BLaER1 treated with 17β-estradiol and CSF1 and Interleukin-3, amounts not matched to agents 10 nM and 100 nM (cell line): ENCODE data around the gene ATP13A2.

ENCODE experiments used
- H3K27ac ChIP-seq, 11 experiments: shearing (Covaris generic); formaldehyde crosslinking; 2 replicates each; pipeline ENCODE4 v1.8.1; 2022
- H3K27me3 ChIP-seq, 11 experiments: shearing (Covaris generic); formaldehyde crosslinking; 2 replicates each; pipeline ENCODE4 v1.8.1; 2022
- H3K36me3 ChIP-seq, 11 experiments: shearing (Covaris generic); formaldehyde crosslinking; 2 replicates each; pipeline ENCODE4 v1.8.1; 2022
- H3K4me1 ChIP-seq, 10 experiments: shearing (Covaris generic); formaldehyde crosslinking; 2 replicates each; pipeline ENCODE4 v1.8.1; 2022
- H3K4me2 ChIP-seq, 11 experiments: shearing (Covaris generic); formaldehyde crosslinking; 2 replicates each; pipeline ENCODE4 v1.8.1; 2022
- H3K4me3 ChIP-seq, 10 experiments: shearing (Covaris generic); formaldehyde crosslinking; 2 replicates each; pipeline ENCODE4 v1.8.1; 2022
- H3K9ac ChIP-seq, 11 experiments: shearing (Covaris generic); formaldehyde crosslinking; 2 replicates each; pipeline ENCODE4 v1.8.1; 2022
- H3K9me3 ChIP-seq, 11 experiments: shearing (Covaris generic); formaldehyde crosslinking; replicated peaks in 1 of 11; 2 replicates each; pipeline ENCODE4 v1.8.1; 2022
- H4K20me1 ChIP-seq, 11 experiments: shearing (Covaris generic); formaldehyde crosslinking; 2 replicates each; pipeline ENCODE4 v1.8.1; 2022
- Cebpa-rat ChIP-seq, 11 experiments: shearing (Covaris generic); IDR thresholded peaks; 2 replicates each; pipeline ENCODE4 v1.8.1; 2022

ATP13A2 gene

DNA sequence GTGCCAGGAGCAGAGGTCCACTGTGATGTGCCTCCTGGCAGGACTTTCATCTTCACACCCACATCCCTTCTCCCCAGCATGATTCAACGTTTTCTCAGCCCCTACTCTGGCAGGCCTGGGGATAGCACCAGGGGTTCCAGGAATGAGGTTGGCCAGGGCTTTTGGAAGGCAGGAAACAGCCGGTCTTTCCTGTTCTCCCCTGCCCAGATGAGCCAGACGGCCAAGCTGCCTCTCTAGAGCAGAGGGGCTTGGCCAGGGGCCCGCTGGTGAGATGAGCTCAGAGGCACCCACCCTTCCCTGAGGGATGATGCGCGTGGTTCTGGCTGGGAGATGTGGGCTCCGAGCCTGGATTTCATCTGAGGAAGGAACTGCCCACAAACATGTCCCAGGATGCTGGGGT is 27.0 kb downstream of the ATP13A2 start:
- Histone ChIP-seq H3K9ac (peak overlapping the region in 2 of 11 experiments; percentile 18 to 24; a peak in 1 of 22 replicates), H3K36me3 (peaks cover 14 to 49% (median 37%) of the 10 kb centered on the region in 11 experiments; a peak in 21 of 22 replicates), H4K20me1 (peaks cover 0 to 77% (median 0%) of the 10 kb centered on the region in 11 experiments; a peak in 7 of 22 replicates), H3K4me1 (peaks cover 2 to 20% (median 9%) of the 10 kb centered on the region in 10 experiments; a peak in 19 of 20 replicates), H3K4me2 (no peak overlapping the region), H3K27me3 (peaks cover 10 to 25% (median 15%) of the 10 kb centered on the region in 11 experiments; a peak in 20 of 22 replicates), H3K9me3 (no peaks in the 10 kb centered on the region), H3K27ac (no peak overlapping the region), H3K4me3 (no peak overlapping the region)
- TF ChIP-seq Cebpa-rat (IDR thresholded peaks at IDR 0.05) = no peak

DNA sequence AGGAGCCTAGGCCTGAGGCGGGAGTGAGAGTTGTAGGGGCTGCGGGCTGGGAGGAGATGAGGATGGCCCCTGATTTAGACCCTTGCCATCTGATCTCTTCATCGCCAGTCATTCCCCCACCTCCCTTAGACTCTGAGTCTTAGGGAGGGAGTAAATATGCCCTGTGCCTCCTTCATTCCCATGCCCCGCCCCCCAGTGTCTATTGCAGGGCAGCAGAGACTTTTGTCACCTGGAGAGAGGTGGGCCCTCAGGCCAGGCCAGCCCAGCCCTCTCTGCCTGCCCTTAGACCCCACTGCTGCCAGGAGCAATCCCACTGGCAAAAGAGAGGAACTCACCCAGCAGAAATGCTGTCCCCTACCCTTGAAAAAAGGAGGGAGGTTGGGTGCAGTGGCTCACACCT is 28.1 kb downstream of the ATP13A2 start:
- Histone ChIP-seq H3K4me3 (no peak overlapping the region), H3K9me3 (no peaks in the 10 kb centered on the region), H3K27me3 (peaks cover 10 to 35% (median 15%) of the 10 kb centered on the region in 11 experiments; a peak in 20 of 22 replicates), H3K36me3 (peaks cover 14 to 40% (median 29%) of the 10 kb centered on the region in 11 experiments; a peak in 21 of 22 replicates), H3K4me2 (no peak overlapping the region), H4K20me1 (peaks cover 0 to 80% (median 3%) of the 10 kb centered on the region in 11 experiments; a peak in 8 of 22 replicates), H3K4me1 (peaks cover 13 to 31% (median 20%) of the 10 kb centered on the region in 10 experiments), H3K27ac (no peak overlapping the region), H3K9ac (no peak overlapping the region)
- TF ChIP-seq Cebpa-rat (IDR thresholded peaks at IDR 0.05) = no peak

DNA sequence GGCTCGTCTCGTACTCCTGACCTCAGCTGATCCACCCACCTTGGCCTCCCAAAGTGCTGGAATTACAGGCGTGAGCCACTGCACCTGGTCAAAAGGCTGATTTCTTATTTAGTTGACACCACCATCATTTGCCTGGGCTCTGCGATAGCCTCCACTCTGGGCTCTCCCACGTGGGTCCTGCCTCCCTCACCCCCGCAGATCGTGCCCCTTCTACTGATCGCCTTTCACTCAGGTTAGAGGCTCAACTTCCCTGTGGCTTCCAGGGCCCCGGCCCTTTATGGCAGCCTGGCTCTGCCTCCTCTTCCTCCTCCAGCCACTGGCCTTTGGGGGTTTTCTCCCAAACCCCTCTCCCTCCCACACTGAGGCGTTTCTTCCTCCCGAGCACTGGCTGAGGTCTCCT is 28.8 kb downstream of the ATP13A2 start:
- H3K4me3 ChIP-seq = no peak overlapping the region
- H3K4me1 ChIP-seq = peaks cover 14 to 38% (median 27%) of the 10 kb centered on the region in 10 experiments
- H3K9ac ChIP-seq = no peak overlapping the region
- H3K27ac ChIP-seq = no peak overlapping the region
- H3K36me3 ChIP-seq = peaks cover 9 to 34% (median 24%) of the 10 kb centered on the region in 11 experiments; a peak in 21 of 22 replicates
- no peak overlapping the region for H3K4me2 ChIP-seq
- peaks cover 0 to 83% (median 6%) of the 10 kb centered on the region in 11 experiments; a peak in 8 of 22 replicates for H4K20me1 ChIP-seq
- H3K27me3 ChIP-seq = peaks cover 10 to 37% (median 15%) of the 10 kb centered on the region in 11 experiments; a peak in 20 of 22 replicates
- TF ChIP-seq Cebpa-rat (IDR thresholded peaks at IDR 0.05) = no peak
- H3K9me3 ChIP-seq = no peaks in the 10 kb centered on the region

DNA sequence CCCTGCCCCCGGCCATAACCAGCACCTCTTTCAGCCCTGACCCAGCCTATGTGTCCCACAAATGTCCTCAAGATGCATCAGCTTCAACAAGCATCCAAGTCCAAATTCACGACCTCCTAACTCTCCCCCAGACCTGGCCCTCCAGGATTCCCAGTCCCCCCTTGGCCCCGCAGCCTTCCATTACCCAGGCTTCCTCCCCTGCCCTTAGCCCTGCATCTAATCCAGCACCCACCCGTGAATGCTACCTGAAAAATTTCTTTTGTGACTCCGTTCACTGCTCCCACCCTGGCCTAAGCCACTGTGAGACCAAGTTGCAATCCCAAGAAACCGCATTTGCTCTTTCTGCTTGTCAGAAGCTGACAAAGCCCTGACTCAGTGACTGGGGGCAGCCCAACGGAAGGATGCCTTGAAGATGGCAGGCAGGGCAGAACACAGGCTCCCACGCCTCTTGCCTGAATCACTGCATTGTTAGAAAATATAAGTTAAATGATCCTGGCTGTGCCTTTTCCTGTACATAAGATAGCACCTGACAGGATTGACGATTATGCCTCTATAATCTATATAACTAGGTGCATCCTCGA is 30.4 kb downstream of the ATP13A2 start:
- H3K4me2 ChIP-seq = no peak overlapping the region; a peak in 1 of 22 replicates
- no peak overlapping the region for H3K9ac ChIP-seq

DNA sequence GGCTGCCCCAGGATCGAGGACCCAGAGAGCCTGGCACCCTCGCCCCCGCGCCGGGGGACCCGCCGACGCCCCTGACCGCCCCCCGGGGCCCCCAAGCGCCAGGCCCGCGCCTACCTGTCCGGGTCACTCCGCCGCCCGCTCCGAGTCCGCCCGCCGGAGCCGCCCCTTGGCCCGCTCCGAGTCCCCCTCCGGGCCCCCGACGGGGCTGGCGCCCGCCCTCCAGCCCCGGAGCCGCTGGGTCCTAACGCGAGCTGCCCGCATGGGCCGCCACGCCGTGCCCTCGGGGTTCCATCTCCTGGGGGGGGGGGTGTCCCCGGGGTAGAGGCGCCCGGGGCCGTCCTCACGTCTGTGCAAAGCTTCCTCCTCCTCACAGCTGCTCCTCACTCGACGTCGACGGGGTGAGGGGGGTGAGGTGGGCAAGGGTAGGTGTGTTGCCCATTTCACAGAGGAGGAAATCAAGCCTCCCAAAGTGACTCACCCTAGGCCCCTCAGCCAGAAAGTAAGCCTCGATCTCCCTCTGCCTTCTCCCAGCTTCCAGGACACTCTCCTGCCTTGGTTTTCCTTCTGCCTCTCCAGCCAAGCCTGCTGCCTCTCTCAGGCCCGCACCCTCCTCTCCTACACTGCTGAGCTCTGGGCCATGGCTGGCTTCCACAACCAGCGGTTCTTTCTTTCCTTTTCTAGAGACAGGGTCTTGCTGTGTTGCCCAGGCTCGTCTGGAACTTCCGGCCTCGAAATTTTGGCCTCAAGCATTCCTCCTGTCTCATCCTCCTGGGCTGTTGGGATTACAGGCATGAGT is 31.1 kb downstream of the ATP13A2 start, which contains the start of gene MFAP2:
TSS of gene MFAP2 (minus strand) at position 148 of the 796 bp plus-strand sequence. CDS start 2,347 bp downstream, outside the sequence.
- peak within 1 kb of the TSS in 5 of 11 experiments; percentile 32 to 57 (median 49); a peak in 9 of 22 replicates for H3K27ac ChIP-seq

More for the DNA sequence above, 30.4 kb downstream of the ATP13A2 start:
- H3K27me3 ChIP-seq = peaks cover 10 to 37% (median 15%) of the 10 kb centered on the region in 11 experiments; a peak in 20 of 22 replicates
- peaks cover 14 to 44% (median 29%) of the 10 kb centered on the region in 10 experiments for H3K4me1 ChIP-seq
- H4K20me1 ChIP-seq = peaks cover 0 to 75% (median 6%) of the 10 kb centered on the region in 11 experiments; a peak in 8 of 22 replicates
- H3K36me3 ChIP-seq = peaks cover 0 to 18% (median 9%) of the 10 kb centered on the region in 11 experiments; a peak in 16 of 22 replicates
- no peaks in the 10 kb centered on the region for H3K9me3 ChIP-seq
- no peak overlapping the region for H3K27ac ChIP-seq
- no peak overlapping the region for H3K4me3 ChIP-seq
- TF ChIP-seq Cebpa-rat (IDR thresholded peaks at IDR 0.05) = no peak

DNA sequence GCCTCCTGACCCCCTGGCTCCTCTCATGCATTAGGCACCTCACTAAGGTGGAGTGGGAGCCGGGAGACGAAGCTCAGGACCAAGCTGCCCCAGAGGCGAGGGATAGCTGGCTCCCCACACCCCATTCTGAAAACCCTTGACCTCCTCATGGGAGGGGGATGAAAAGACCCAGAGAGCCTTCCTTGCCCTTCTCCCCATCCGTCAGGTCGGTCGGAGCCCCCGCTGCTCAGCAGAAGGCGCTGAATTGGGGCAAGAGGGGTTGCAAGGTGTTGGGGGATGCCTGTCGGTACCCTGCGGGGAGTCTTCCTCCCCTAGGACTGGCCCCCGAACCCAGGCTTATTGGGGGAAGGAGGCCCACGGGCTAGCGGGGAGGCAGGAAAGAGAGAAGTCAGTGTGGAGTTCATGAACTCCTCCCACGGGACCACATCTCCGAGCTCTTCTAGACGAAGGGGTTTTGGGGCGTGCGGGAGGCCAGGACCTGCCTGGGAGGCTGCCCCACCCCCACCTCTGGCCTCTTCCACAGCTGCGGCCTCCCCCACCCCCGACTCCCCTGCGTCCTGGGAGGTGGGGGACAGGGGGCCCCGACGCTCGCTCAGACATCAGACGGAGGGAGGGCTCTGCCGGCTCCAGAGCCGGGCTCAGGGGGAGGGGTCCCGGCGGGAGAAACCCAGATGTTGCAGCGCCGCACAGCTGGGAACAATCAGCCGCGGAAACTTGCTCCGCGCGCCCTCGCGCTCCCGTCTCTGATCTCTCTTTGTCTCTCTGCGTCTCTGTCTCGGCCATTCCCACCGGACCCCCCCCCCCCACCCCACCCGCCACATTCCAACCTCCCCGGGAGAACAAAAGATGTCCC is 32.0 kb downstream of the ATP13A2 start:
- Histone ChIP-seq H3K4me3 (peak overlapping the region; percentile 48 to 69 (median 58)), H3K27ac (peak overlapping the region in 2 of 11 experiments; percentile 31 to 47; a peak in 4 of 22 replicates), H4K20me1 (peaks cover 0 to 77% (median 6%) of the 10 kb centered on the region in 11 experiments; a peak in 7 of 22 replicates), H3K9ac (peak overlapping the region in 9 of 11 experiments; percentile 11 to 78 (median 70); a peak in 13 of 22 replicates), H3K9me3 (no peaks in the 10 kb centered on the region), H3K27me3 (peaks cover 10 to 37% (median 15%) of the 10 kb centered on the region in 11 experiments; a peak in 20 of 22 replicates), H3K4me1 (peaks cover 14 to 35% (median 27%) of the 10 kb centered on the region in 10 experiments), H3K36me3 (peaks cover 0 to 4% (median 0%) of the 10 kb centered on the region in 11 experiments; a peak in 1 of 22 replicates), H3K4me2 (peak overlapping the region; percentile 78 to 96 (median 84))
- TF ChIP-seq Cebpa-rat (IDR thresholded peaks at IDR 0.05) = no peak

More for the DNA sequence above, 31.1 kb downstream of the ATP13A2 start, which contains the start of gene MFAP2:
- Histone ChIP-seq H3K4me2 (peak within 1 kb of the TSS; percentile 78 to 96 (median 84)), H3K9me3 (no peaks in the 10 kb centered on the region), H3K4me3 (peak within 1 kb of the TSS; percentile 48 to 69 (median 58)), H3K27me3 (peaks cover 10 to 37% (median 15%) of the 10 kb centered on the region in 11 experiments; a peak in 20 of 22 replicates), H3K36me3 (peaks cover 0 to 12% (median 2%) of the 10 kb centered on the region in 11 experiments; a peak in 12 of 22 replicates), H3K9ac (peak within 1 kb of the TSS in 10 of 11 experiments; percentile 48 to 78 (median 66); a peak in 18 of 22 replicates), H4K20me1 (peaks cover 0 to 75% (median 6%) of the 10 kb centered on the region in 11 experiments; a peak in 7 of 22 replicates), H3K4me1 (peaks cover 14 to 37% (median 27%) of the 10 kb centered on the region in 10 experiments)
- no peak for TF ChIP-seq Cebpa-rat (IDR thresholded peaks at IDR 0.05)

DNA sequence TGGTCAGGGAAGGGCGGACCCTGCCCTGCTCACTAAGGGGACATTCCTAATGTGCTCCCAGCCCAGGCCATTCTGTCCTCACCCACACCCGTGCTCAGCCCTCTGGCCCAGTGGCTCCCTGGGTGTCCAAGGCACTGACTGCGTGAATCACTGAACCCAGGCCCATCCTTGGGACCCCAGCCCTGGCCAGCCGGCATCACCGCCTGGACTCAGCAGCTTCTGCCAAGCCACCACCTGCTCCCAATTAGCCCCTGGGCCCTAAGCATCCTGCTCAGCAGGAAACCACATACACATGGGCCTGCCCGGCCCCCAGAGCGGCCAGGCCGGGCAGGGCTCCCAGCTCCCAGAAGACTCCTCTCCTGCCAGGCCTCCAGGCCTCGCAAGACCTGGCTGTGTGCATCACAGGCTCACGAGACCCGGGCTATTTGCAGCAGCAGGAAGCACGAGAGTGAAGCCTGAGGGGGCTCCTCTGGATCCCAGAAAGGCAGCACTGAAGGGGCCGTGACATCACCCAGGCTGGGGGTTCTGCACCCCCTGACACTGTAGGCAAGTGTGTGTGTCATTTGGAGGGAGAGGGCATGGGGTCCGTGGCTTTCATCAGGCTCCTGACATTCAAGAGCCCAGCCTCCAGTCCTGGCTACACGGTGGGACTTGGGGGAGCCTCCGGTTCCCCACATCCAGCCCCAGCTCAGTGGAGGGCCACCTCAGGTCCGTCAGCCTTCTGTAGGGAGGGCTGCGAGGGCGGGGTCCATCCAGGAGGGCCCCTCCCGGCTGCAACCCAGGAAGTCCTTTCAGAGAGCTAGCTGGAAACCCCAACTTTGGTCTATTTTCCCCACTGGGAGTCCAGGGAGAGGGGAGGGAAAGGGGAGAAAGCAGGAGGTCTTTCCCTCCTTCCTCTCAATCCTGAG is 32.9 kb downstream of the ATP13A2 start:
- no peak for TF ChIP-seq Cebpa-rat (IDR thresholded peaks at IDR 0.05)
- H3K4me2 ChIP-seq = peak overlapping the region; percentile 78 to 96 (median 84)

More for the DNA sequence above, 32.9 kb downstream of the ATP13A2 start:
- H3K9me3 ChIP-seq = no peaks in the 10 kb centered on the region
- H4K20me1 ChIP-seq = peaks cover 0 to 68% (median 6%) of the 10 kb centered on the region in 11 experiments; a peak in 7 of 22 replicates
- peaks cover 14 to 35% (median 27%) of the 10 kb centered on the region in 10 experiments for H3K4me1 ChIP-seq
- peak overlapping the region in 6 of 10 experiments; percentile 38 to 69 (median 59); a peak in 8 of 20 replicates for H3K4me3 ChIP-seq
- peaks cover 10 to 37% (median 15%) of the 10 kb centered on the region in 11 experiments; a peak in 20 of 22 replicates for H3K27me3 ChIP-seq
- H3K27ac ChIP-seq = peak overlapping the region in 2 of 11 experiments; percentile 31 to 47; a peak in 4 of 22 replicates
- H3K36me3 ChIP-seq = no peaks in the 10 kb centered on the region
- H3K9ac ChIP-seq = peak overlapping the region in 8 of 11 experiments; percentile 0 to 78 (median 50); a peak in 12 of 22 replicates
